LNCaP clone FGC (cell line): ENCODE data around the gene MYL10.

ENCODE experiments used
- DNase-seq: peaks from one replicate; pipeline ENCODE4 v3.0.0-alpha.2; 2011; ENCODE audit warnings: low read depth
- H3K4me3 ChIP-seq: 2 replicates; pipeline ENCODE4 v1.5.1; 2011; ENCODE audit warnings: mild to moderate bottlenecking, low read depth, low read length, control low read depth
- TF ChIP-seq, protein P1 (sequence below): IDR thresholded peaks from 2 replicates; pipeline ENCODE4 v1.5.1; 2012; ENCODE audit warnings: mild to moderate bottlenecking; ENCODE audit not compliant: control insufficient read depth, insufficient read depth; ENCODE audit errors: extremely low read depth

MYL10 gene

DNA sequence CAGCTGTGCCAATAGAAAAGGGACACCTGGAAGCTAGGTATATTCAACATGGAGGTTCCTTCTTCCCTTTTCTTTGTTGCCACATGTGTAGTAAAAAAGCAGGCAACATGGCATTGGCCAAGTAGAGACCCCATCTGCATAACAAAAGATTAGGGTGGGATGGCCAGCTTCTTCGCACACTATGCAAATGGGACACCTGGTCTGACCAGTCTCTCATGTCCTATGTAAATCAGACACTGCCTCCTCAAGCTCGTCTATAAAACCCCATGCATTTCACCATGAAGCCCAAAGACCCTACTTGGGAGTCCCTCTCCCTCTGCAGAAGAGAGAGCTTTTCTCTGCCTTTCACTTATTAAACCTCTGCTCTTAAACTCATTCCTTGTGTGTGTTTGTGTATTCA is 53.9 kb downstream of the MYL10 start:
- DNase-seq = no peak
- TF ChIP-seq, protein P1, sequence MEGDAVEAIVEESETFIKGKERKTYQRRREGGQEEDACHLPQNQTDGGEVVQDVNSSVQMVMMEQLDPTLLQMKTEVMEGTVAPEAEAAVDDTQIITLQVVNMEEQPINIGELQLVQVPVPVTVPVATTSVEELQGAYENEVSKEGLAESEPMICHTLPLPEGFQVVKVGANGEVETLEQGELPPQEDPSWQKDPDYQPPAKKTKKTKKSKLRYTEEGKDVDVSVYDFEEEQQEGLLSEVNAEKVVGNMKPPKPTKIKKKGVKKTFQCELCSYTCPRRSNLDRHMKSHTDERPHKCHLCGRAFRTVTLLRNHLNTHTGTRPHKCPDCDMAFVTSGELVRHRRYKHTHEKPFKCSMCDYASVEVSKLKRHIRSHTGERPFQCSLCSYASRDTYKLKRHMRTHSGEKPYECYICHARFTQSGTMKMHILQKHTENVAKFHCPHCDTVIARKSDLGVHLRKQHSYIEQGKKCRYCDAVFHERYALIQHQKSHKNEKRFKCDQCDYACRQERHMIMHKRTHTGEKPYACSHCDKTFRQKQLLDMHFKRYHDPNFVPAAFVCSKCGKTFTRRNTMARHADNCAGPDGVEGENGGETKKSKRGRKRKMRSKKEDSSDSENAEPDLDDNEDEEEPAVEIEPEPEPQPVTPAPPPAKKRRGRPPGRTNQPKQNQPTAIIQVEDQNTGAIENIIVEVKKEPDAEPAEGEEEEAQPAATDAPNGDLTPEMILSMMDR = no peak
- H3K4me3 ChIP-seq = no peak overlapping the region

DNA sequence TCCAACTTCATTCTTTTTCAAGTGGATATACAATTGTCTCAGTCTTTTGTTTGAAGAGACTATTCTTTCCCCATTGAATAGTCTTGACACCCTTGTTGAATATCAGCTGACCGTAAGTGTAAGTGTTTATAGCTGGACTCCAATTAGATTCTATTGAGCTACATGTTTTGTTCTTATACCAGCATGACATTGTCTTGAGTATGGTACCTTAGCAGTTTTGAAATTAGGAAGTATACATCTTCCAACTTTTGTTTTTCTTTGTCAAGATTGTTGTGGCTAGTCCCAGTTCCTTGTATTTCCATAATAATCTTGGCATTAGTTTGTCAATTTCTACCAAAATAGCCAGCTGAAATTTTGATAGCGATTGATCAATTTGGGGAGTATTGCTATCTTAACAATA is 56.9 kb downstream of the MYL10 start:
- TF ChIP-seq, protein P1 = no peak
- no peak overlapping the region for H3K4me3 ChIP-seq
- no peak for DNase-seq

DNA sequence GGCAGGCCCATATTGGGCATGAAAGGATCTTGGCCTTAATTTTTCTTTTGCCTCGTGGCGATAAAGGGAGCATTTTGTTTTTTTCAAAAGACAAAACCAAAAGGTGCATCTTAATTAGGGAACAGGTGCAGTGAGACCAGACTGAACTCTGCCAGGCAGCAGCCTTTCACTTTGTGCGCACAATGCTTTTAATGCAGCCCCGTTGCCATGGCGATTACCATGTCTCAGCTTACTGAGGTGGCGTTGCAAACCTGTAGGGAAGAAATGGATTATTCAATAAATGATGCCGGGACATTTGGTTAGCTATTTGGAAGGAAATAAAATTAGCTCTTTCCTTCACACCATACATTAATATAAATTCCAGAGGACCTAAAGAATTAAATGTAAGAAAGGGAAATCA is 61.9 kb downstream of the MYL10 start:
- DNase-seq = no peak
- H3K4me3 ChIP-seq = no peak overlapping the region
- TF ChIP-seq, protein P1 = no peak

DNA sequence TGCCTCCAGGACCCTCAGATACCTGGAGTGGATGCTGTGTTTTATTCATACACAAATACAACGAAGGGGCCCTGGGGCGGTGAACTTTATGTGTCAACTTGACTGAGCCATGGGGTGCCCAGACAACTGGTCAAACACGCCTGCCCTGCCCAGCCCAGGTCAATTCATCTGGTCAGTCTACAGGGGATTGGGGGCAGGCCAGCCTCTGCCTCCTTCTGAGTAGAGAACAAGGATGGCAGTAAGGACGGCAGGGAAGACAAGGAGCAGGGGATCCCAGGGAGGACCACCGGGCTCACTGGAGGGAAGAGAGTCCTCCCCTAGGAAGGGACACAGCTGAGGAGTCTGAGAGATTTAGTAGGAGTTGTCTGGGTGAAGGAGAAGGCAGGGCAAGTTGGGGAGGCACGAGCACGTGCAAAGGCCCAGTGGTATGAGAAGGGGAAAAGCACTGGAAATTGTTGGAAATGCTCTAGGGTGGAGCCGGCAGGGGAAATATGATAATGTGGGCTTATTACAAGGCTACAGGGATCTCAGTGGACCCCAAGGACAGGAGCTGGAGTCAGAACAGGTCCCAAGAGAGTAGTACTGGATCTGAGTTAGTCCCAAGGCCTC is 63.4 kb downstream of the MYL10 start:
- TF ChIP-seq, protein P1 = no peak
- no peak overlapping the region for H3K4me3 ChIP-seq
- DNase-seq = no peak

DNA sequence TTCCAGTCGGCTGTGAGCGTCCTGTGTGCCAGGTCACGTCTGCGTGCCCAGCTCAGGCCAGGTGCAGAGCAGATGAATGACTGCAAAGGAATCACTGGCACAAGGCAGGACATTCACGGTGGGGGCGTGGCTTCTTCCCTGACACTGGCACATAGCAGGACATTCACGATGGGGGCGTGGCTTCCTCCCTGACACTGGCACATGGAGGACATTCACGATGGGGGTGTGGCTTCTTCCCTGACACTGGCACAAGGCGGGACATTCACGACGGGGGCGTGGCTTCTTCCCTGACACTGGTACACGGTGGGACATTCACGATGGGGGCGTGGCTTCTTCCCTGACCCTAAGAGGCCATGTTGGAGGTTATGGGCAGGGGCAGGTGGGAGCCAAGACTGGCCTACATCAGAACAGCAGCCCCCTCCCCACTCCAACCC is 64.3 kb downstream of the MYL10 start:
- TF ChIP-seq, protein P1 = no peak
- DNase-seq = peak; percentile 49
- no peak overlapping the region for H3K4me3 ChIP-seq

DNA sequence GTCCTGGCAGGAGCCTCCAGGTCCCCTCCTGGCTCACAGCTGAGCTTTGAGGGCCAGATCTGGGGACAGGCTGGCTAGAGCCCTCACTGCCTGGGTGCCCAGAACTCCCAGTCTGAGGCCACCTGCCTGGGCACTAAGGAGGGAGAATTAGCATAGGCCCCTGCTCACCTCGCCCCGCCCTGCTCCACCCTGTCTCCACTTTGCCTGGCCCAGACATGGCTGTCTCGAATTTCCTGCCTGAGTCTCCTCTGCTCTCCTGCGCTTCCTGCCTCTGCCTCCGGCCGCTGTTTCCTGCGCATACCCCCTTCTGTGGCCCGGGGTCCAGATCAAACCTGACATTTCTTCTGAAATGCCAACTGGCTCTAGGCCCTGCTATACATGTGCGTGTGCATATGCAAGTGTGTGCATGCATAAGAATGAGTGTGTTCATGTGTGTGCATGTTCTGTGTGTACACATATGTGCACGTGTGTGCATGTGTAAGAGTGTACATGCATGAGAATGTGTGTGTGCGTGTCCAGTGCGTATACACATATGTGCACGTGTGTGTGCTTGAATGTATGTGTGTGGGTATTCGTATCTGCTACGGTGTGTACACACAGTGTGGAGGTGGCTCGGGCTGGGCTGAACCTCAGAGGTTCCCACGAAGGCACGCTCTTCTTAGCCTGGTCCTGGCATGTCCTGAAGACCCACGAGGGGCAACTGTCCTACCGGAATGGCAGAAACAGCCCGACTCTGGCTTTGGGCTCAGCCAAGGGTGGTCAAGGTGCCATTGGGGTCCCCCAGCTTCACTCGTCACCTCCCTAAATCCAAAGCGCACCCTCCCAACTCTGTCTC is 64.9 kb downstream of the MYL10 start:
- DNase-seq = no peak
- no peak overlapping the region for H3K4me3 ChIP-seq
- TF ChIP-seq, protein P1 = no peak
